Measurements from ENCODE around the gene PCAT7. TPM values are rescaled to one million over a fixed set of nuclear protein-coding genes. Genes with fewer than 3 reads are reported as not detected.

PCAT7 gene
- polyA plus RNA-seq, 4 donors: 0.14 to 0.49 (median 0.39) TPM

DNA sequence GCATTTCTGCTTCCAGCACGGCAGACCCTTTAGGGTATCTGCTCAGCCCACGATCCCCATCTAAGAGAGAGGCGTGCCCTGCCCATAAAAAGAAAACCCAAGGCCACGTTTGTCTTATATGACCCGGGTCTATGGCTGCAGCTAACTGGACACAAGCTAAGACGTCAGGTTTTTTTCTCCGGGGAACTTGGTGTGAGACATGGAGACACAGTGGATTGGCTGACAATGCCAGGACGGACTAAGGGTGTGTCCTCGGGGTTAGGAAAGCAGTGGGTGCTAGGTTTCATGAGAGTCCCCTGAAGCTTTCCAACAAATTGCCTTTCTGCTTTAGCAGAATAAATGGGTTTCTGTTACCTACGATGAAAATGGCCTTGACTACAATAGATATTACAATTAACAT lies 45.8 kb downstream of the PCAT7 start:
- DNase-seq (ENCODE audit: low read depth in 4 of 4, low spot score in 3 of 4): no peak

DNA sequence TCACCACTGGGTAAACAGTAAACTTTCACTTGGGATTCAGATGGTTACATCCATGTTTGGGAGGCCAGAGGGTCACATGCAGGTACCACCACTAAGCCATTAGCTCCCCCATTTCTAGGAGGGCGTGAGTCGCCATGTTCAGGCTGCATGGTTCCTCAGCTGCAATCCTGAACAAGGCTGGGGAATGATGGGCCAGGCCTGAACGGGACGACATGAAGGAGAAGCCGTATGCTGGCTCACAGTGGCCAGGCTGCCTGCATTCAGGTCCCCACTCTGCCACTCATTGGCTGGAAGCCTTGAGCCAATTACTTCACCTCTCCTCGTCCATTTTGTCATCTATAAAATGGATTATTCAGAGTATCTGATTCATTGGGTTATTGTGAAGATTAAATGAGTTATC lies 47.8 kb downstream of the PCAT7 start:
- DNase-seq (ENCODE audit: low read depth in 4 of 4, low spot score in 3 of 4): no peak

DNA sequence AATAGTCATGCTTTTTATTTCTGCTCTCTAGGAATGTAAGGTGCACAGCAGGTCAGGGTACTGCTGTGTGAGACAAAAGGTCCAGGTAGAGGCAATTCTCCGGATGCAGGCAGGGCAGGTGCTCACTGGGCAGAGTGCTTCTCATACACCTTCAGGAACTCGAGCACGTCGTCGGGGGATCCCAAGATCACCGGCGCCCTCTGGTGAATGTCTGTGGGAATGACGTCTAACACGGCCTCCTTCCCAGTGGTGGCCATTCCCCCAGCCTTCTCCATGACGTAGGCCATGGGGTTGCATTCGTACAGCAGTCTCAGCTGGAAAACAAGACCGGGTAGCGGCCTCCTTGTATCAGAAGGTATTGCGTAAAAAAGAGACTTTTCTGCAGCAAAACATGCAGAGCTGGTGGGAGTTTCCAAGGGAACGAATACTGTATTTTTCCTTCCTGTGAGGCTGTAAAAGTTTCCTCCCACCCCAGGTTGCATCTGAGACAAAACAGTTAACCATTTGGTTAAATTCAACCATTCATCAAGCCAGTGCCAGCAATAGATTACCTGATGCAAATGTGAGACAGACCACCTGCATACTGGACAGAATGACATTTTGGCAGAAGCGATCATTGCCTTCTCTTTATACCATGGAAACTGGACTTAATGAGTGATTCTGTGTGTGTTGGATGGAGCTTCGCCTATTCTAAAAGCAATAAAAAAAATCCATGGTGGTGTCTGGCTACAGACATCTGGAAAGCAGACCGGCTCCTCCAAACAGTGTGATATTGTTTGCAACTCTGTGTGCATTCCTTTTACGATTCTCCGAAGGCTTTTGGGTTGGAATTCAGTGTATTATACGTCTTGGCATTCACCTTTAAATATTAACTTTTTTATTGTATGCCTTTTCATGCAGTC lies 48.6 kb downstream of the PCAT7 start:
- peak in 1 of 4 donors; percentile 40 for DNase-seq (ENCODE audit: low read depth in 4 of 4, low spot score in 3 of 4)

DNA sequence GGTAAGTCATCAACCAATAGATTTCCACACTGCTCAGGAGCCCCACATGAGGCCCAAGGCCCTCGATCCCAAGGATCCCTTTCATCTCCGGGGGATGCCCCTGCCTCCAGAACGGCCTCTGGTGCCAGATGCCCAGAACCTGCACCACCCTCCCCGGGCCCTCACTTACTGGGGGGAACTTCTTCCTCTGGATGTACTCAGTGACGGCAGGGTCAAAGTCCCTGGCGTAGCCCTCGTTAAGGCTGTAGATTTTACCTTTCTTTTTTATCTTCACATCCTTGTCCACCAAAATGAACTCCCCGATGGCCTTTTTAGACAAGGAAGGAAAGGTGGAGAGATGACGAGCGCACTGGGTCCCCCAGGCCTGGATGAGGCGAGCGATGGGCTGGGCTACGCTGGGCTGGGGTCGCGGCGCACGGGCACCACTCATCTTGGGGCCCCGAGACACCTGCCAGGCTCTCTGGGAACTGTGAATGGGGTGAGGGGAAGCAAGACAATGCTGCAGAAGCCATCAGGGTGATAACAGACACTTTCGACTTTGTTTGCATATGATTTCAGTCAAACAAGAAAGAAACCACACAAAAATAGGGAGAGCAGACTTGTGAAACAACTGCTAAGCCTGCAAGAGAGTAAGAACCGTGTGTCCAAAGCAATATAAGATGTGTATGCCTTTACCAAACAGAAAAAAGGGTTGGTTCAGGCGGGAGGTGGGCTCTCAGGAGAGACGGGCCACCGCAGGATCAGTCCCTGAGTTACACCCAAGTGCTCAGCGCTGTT lies 52.0 kb downstream of the PCAT7 start:
- DNase-seq (ENCODE audit: low read depth in 4 of 4, low spot score in 3 of 4): no peak

DNA sequence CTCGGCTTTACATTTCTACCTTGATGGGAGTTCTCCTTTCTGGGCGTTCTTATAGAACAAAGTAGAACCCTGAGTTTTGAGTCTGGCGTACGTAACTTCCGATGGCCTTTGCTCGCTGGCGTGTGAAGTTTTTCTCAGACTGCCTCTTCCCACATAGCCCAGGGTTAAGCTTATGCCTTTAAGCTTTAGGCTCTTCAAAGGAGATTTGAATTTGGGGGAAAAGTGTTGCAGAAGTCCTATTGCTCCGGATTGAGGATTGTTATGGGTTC lies 52.5 kb downstream of the PCAT7 start:
- DNase-seq (ENCODE audit: low read depth in 4 of 4, low spot score in 3 of 4): no peak

DNA sequence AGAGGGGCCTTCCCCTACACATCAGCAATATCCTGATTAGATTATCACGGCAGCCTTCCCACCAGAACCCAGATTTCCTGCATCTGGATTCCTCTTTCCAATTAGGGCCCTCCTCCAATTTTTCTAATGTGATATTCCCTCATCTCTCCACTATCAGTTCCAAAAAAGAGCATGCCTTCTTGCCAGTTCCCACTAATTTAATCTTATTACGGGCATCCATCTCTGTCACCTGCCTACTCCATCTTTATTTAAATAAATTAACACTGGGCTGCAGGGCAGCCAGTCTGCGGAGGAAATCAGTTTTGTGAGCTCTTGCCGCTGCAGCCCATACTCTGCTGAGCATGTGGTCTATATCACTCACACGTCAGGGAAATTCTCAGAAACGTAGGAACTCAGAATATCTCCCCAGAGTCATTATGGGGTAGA lies 55.3 kb downstream of the PCAT7 start:
- peak in 2 of 4 donors; percentile 35 to 45 for DNase-seq (ENCODE audit: low read depth in 4 of 4, low spot score in 3 of 4)

DNA sequence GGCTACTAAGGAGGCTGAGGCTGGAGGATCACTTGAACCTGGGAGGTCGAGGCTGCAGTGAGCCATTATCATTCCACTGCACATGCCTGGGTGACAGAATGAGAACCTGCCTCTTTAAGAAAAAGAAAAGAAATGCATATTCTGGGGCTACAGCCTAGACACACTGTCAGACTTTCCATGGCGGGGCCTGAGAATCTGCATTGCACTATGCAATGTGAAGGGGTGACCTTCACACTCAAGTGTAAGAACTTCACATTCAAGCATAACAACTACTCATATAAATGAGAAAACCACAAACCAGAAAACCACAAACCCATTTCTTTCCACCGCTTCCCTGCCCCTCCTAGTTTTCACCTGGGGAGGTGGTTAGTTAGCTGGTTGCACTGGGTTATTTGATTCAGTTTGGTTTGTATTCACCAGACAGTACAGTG lies 56.8 kb downstream of the PCAT7 start:
- no peak for DNase-seq (ENCODE audit: low read depth in 4 of 4, low spot score in 3 of 4)

DNA sequence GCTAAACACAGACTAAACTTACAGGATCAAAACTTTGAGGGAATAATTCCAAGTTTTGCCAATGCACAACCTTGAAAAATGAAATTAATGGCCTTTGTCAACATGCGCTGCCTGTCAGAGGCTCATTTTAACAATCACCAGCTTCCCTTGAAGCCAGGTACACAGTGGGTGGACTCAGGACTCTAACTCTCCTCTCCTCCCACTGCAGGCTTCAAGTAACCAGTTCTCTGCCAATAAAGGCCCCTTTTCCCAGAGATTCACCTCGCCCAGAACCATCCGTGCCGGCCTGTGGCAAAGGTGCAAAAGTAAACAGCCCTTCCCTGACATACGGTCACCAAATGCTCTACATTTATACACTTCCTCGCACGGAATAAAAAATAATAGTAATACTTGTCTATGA lies 57.2 kb downstream of the PCAT7 start:
- DNase-seq (ENCODE audit: low read depth in 4 of 4, low spot score in 3 of 4): no peak

DNA sequence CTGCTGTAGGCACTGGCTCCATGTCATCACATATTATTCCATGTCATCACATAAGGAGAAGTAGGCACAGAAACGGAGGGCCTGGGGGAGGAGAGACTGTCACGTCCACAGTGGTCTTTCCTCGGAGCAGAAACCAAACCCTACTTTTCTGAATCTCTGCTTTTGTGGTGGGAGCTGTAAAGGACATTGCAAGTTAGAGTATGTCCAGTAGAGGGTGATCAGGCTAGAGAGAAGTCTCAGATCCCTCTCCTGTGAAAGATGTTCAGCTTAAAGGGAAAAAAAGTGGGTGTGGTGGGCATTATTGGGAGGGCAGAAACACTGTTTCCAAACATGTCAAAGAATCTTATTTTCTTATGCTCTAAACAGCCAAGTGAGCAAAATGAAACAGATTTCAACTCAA lies 58.1 kb downstream of the PCAT7 start:
- DNase-seq (ENCODE audit: low read depth in 4 of 4, low spot score in 3 of 4): no peak

DNA sequence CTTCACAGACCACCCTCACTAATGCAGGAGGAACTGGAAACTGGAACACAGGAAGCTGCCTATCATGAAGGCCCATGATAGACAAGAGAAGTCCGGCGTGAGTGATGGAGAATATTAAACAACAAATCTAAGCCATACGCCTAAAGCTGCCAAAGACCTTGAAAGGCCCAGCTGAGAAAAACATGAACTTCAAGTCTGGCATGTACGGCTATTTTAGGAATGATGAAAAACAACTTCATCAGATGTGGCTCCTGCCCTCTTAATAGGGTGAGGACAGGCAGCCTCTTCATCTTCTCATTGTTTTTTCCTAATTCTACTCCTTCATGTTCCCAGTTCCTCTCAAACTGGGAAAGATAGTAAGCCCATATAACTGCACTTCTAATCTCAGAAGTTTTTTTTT lies 64.1 kb downstream of the PCAT7 start:
- no peak for DNase-seq (ENCODE audit: low read depth in 4 of 4, low spot score in 3 of 4)

Other genes with a start within 250 kb of the PCAT7 start
- under 1 TPM in 1 of 4 donors, not detected in 3; 0.07 TPM for gene NUTM2F, start 226.4 kb upstream of the PCAT7 start, polyA plus RNA-seq (ENCODE audit: insufficient read length in 4 of 4)
- under 1 TPM in 1 of 4 donors, not detected in 3; 0.17 TPM for gene FBP2, start 38.7 kb downstream of the PCAT7 start, polyA plus RNA-seq (ENCODE audit: insufficient read length in 4 of 4)
- gene FBP1, start 84.4 kb downstream of the PCAT7 start, polyA plus RNA-seq (ENCODE audit: insufficient read length in 4 of 4): 10 to 100 TPM in 3 of 4 donors, 1 to 10 TPM in 1; 3.8 to 57.4 (median 46.0) TPM
- 10 to 100 TPM; 23.5 to 54.6 (median 50.4) TPM for gene AOPEP, start 171.6 kb downstream of the PCAT7 start, polyA plus RNA-seq (ENCODE audit: insufficient read length in 4 of 4)